IPS DF 6.9 (cell line): ENCODE measurements around the gene SLC13A3.

Experiments
- DNase-seq: peaks from one replicate; pipeline ENCODE4 v3.0.0-alpha.2; 2013; ENCODE audit warnings: low read depth, low spot score
- H3K27ac ChIP-seq: one replicate; pipeline ENCODE4 v1.5.1; 2013; ENCODE audit warnings: low read length, control low read depth
- H3K27me3 ChIP-seq: 2 replicates; pipeline ENCODE4 v1.6.1; 2013; ENCODE audit warnings: mild to moderate bottlenecking, low read length; ENCODE audit not compliant: control insufficient read depth, insufficient read depth
- H3K36me3 ChIP-seq: 2 replicates; pipeline ENCODE4 v1.6.1; 2013; ENCODE audit warnings: low read length; ENCODE audit not compliant: control insufficient read depth, insufficient read depth
- H3K4me1 ChIP-seq: 2 replicates; pipeline ENCODE4 v1.6.1; 2013; ENCODE audit warnings: low read length; ENCODE audit not compliant: control insufficient read depth, insufficient read depth
- H3K4me3 ChIP-seq: 2 replicates; pipeline ENCODE4 v1.5.1; 2013; ENCODE audit warnings: mild to moderate bottlenecking, low read length
- H3K9me3 ChIP-seq: 2 replicates; pipeline ENCODE4 v1.6.1; 2013; ENCODE audit warnings: low read length, inconsistent platforms; ENCODE audit not compliant: control insufficient read depth, insufficient read depth
- WGBS: extraction: QIAGEN DNeasy Blood & Tissue Kit; methylation state at CpG from one replicate; pipeline ENCODE4 v1.1.7; 2013; ENCODE audit warnings: mixed read lengths, missing lambda C conversion rate; ENCODE audit not compliant: insufficient read length, insufficient coverage; 5-methylcytosine and 5-hydroxymethylcytosine counted together

The SLC13A3 gene

DNA sequence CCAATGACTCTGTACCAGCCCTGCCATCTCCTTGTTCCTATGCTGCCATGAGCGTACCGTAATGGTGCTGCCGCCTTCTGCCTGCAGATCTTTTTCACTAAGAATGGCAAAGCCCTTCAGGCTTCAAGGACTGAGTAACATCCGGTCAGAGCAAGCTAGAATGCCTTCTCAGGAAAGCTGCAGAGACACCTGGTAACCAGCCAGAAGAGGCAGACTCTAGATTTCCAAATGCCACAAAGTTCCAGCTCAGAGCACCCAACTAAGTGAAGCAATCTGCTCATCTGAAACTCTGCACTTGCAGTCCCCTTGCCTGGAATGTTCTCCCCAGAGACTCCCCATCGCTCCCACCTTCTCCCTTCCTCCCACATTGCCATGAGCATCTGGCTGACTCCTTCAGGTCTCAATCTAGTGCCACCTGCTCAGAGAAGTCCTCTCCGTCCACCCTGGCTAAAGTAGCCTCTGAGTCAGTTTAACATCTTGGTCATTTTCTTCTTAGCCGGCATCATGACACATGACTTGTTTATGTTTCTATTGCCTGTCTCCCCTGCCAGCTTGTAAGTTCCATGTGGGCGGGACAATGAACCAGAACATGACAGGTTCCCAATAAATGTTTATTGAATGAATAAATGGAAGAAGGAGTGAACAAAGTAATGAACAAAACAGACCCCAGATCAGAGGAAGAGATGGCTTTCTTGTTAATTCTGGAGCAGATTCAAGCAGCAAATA lies 93.9 kb downstream of the SLC13A3 start:
- Histone ChIP-seq H3K9me3 (no peaks in the 10 kb centered on the region), H3K4me1 (peaks cover 3% of the 10 kb centered on the region; the same call in 1 of the 2 replicates), H3K27me3 (no peaks in the 10 kb centered on the region), H3K36me3 (no peaks in the 10 kb centered on the region), H3K27ac (no peak overlapping the region), H3K4me3 (no peak overlapping the region)
- WGBS, result no CpG with 5 or more reads among the region's 8 CpGs
- DNase-seq, result no peak

GRCh38 chr20:46555370-46555956 lies 95.8 kb downstream of the SLC13A3 start:
- Histone ChIP-seq H3K27ac (no peak overlapping the region), H3K4me1 (peaks cover 8% of the 10 kb centered on the region; the same call in 1 of the 2 replicates), H3K4me3 (no peak overlapping the region), H3K9me3 (no peaks in the 10 kb centered on the region), H3K36me3 (no peaks in the 10 kb centered on the region), H3K27me3 (no peaks in the 10 kb centered on the region)
- no CpG with 5 or more reads among the region's 4 CpGs for WGBS
- DNase-seq, result no peak

DNA sequence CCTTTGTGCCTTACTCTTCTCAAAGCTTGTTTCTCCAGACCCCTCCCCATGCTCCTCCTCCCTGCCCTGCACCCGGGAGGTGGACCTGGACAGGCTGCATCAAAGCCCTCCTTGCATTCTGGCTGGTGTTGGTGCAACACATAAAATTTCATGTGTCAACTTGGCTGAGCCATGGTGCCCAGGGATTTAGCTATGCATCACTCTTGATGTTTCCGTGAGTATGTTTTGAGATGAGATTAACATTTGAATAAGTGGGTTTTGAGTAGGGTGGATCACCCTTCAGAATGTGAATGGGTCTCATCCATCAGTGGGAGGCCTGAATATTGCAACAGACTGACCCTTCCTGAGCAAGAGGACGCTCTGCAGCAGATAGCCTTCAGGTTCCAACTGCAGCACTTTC lies 96.4 kb downstream of the SLC13A3 start:
- no peaks in the 10 kb centered on the region for H3K36me3 ChIP-seq
- H3K4me3 ChIP-seq, result no peak overlapping the region
- H3K27ac ChIP-seq, result no peak overlapping the region
- no CpG with 5 or more reads among the region's 3 CpGs for WGBS
- no peak for DNase-seq
- H3K9me3 ChIP-seq, result no peaks in the 10 kb centered on the region
- no peaks in the 10 kb centered on the region for H3K27me3 ChIP-seq
- peaks cover 8% of the 10 kb centered on the region; the same call in 1 of the 2 replicates for H3K4me1 ChIP-seq

DNA sequence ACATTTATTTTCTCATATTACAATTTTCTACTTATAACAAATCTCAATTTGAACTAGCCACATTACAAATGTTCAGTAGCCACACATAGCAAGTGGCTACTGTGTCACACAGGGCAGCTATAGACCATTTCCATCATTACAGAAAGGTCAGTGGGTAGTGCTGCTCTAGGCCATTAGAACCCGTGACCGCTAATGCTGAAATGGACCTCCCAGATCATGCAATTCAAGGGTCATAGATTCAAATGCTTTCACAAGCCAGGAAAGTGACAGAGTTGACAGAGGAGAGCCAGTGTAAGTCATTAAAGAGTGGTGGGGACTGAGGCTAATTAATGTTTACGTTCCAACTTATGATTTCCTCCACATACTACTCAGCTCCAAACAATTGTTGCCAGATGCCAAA lies 97.3 kb downstream of the SLC13A3 start:
- no peak for DNase-seq
- H3K4me1 ChIP-seq, result peaks cover 8% of the 10 kb centered on the region; the same call in 1 of the 2 replicates
- H3K4me3 ChIP-seq, result no peak overlapping the region
- WGBS, result no CpG with 5 or more reads among the region's 3 CpGs
- H3K27ac ChIP-seq, result no peak overlapping the region
- H3K36me3 ChIP-seq, result no peaks in the 10 kb centered on the region
- no peaks in the 10 kb centered on the region for H3K27me3 ChIP-seq
- no peaks in the 10 kb centered on the region for H3K9me3 ChIP-seq

DNA sequence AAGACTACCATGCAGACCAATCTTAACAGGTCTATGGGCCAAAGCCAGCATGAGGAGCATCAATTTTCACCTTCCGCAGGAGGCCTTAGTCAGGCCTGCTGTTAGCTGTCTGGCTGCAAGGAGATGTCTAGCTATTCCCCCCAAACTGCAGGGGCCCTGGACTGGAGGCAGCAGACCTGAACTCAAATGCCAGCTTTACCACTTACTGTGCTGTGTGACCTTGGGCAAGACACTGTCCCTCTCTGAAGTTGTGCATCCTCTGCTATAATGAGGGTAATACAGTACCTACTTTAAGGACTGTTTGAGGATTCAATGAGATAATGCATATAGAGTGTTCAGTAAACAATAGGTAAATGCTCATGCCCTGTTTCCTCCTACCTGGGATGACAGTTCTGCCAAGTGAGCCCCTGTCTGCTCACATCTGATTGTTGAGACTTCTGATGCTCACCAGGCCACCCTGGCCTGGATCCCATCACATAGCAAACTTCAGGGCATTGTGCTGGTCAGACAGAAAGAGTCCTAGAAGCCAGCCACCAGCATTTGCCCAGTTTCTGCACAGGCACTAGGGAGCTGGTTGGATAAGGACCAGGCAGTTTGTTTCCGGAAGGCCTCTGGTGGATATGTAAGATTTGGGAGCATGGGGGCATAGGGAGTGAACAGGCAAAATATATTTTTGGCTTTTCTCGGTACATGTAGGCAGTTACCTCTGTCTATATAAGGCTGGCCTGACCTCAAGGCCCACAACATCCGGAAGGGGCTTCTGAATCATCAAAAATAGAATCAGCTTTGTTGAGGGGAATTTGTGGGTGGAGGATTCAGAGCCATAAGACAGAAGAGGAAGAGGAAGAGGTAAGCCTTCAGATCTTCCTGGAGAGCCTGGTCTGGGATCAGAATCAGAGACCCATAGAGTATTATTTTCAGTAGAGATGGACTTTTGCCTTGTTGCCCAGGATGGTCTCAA lies 98.5 kb downstream of the SLC13A3 start:
- WGBS, result no CpG with 5 or more reads among the region's 4 CpGs
- Histone ChIP-seq H3K27me3 (no peaks in the 10 kb centered on the region), H3K9me3 (no peaks in the 10 kb centered on the region), H3K4me3 (no peak overlapping the region), H3K4me1 (peaks cover 8% of the 10 kb centered on the region; the same call in 1 of the 2 replicates), H3K27ac (no peak overlapping the region), H3K36me3 (no peaks in the 10 kb centered on the region)
- no peak for DNase-seq

GRCh38 chr20:46551522-46552381 lies 99.5 kb downstream of the SLC13A3 start:
- Histone ChIP-seq H3K27ac (no peak overlapping the region), H3K27me3 (no peaks in the 10 kb centered on the region), H3K4me1 (peaks cover 8% of the 10 kb centered on the region; the same call in 1 of the 2 replicates), H3K9me3 (no peaks in the 10 kb centered on the region), H3K4me3 (no peak overlapping the region), H3K36me3 (no peaks in the 10 kb centered on the region)
- no peak for DNase-seq
- no CpG with 5 or more reads among the region's 12 CpGs for WGBS

DNA sequence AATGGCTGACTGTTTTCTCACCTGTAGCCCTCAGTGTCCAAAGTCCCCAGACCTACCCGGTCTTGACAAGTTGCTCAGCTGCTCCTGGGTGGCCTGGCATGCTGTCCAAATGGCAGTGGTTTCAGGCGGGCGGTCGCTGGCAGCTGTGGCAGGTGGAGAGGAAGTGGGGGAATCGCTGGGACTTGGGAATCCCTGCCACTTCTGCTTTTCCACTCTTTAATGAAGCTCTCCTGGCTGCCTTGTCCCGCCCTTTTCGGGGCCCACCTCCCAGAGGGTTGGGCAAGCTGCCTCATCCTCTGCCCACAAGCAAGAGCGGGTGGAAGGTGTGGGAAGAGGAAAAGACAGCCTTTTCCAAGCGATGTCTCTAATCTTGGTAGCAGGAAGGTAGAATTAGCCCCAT lies 100.8 kb downstream of the SLC13A3 start, which contains the start of gene OCSTAMP:
OCSTAMP (minus strand) TSS at position 194 of the 400 bp plus-strand sequence; CDS start at position 100, 94 bp downstream.
- Histone ChIP-seq H3K36me3 (no peaks in the 10 kb centered on the region; the same call in 1 of the 2 replicates), H3K27ac (no peak within 1 kb of the TSS), H3K27me3 (no peaks in the 10 kb centered on the region), H3K9me3 (no peaks in the 10 kb centered on the region), H3K4me1 (peaks cover 8% of the 10 kb centered on the region; the same call in 1 of the 2 replicates), H3K4me3 (no peak within 1 kb of the TSS)
- DNase-seq, result no peak
- no CpG with 5 or more reads among the region's 9 CpGs for WGBS

GRCh38 chr20:46549188-46549972 lies 101.9 kb downstream of the SLC13A3 start:
- H3K27ac ChIP-seq, result no peak overlapping the region
- no peak for DNase-seq

GRCh38 chr20:46548688-46549087 lies 102.6 kb downstream of the SLC13A3 start:
- H3K27me3 ChIP-seq, result no peaks in the 10 kb centered on the region
- WGBS, result no CpG with 5 or more reads among the region's 5 CpGs

More at GRCh38 chr20:46549188-46549972, 101.9 kb downstream of the SLC13A3 start:
- H3K4me3 ChIP-seq, result no peak overlapping the region
- H3K36me3 ChIP-seq, result no peaks in the 10 kb centered on the region; the same call in 1 of the 2 replicates
- no peaks in the 10 kb centered on the region for H3K9me3 ChIP-seq
- H3K27me3 ChIP-seq, result no peaks in the 10 kb centered on the region
- peaks cover 8% of the 10 kb centered on the region for H3K4me1 ChIP-seq
- no CpG with 5 or more reads among the region's 4 CpGs for WGBS

More at GRCh38 chr20:46548688-46549087, 102.6 kb downstream of the SLC13A3 start:
- H3K36me3 ChIP-seq, result no peaks in the 10 kb centered on the region; the same call in 1 of the 2 replicates
- H3K4me3 ChIP-seq, result no peak overlapping the region
- DNase-seq, result no peak
- no peak overlapping the region for H3K27ac ChIP-seq
- peaks cover 8% of the 10 kb centered on the region for H3K4me1 ChIP-seq
- H3K9me3 ChIP-seq, result no peaks in the 10 kb centered on the region
